ENCODE data around the gene CLCNKA.
"Not testable (repeated sequence)": the region's sequence is repeated elsewhere in the genome, so short reads cannot be mapped to it uniquely, and the experiment has no call there.

Gene CLCNKA

DNA sequence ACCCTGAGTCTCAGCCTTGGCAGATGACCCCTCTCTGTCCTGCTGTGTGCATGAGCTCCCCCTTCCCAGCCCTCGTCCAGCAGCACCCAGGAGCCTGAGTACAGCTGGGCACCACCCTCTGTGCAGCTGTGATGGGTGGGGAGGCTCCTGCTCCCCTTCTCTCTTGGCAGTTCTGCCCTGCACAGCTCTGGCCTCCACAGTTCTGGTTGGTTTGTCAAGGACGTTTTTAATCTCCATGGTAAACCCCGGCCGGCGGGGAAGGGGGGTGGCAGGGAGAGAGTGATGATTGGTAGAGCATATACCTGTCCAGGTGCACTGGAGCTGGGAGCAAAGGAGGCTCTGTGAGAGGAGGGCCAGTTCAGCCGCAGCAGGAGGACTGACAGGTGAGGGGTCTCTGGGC lies at the start of gene CLCNKA:
Gene CLCNKA (plus strand): TSS at position 356 of the 400 bp plus-strand sequence. CDS start 584 bp downstream, outside the sequence.
- DNase-seq (ENCODE audit: low read depth) = no peak
- TF ChIP-seq, protein P1, sequence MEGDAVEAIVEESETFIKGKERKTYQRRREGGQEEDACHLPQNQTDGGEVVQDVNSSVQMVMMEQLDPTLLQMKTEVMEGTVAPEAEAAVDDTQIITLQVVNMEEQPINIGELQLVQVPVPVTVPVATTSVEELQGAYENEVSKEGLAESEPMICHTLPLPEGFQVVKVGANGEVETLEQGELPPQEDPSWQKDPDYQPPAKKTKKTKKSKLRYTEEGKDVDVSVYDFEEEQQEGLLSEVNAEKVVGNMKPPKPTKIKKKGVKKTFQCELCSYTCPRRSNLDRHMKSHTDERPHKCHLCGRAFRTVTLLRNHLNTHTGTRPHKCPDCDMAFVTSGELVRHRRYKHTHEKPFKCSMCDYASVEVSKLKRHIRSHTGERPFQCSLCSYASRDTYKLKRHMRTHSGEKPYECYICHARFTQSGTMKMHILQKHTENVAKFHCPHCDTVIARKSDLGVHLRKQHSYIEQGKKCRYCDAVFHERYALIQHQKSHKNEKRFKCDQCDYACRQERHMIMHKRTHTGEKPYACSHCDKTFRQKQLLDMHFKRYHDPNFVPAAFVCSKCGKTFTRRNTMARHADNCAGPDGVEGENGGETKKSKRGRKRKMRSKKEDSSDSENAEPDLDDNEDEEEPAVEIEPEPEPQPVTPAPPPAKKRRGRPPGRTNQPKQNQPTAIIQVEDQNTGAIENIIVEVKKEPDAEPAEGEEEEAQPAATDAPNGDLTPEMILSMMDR (IDR thresholded peaks at IDR 0.05; ENCODE audit: control insufficient read depth, extremely low read depth, insufficient read depth) = no peak
- H3K4me3 ChIP-seq (ENCODE audit: low read depth, low read length) = no peak within 1 kb of the TSS

DNA sequence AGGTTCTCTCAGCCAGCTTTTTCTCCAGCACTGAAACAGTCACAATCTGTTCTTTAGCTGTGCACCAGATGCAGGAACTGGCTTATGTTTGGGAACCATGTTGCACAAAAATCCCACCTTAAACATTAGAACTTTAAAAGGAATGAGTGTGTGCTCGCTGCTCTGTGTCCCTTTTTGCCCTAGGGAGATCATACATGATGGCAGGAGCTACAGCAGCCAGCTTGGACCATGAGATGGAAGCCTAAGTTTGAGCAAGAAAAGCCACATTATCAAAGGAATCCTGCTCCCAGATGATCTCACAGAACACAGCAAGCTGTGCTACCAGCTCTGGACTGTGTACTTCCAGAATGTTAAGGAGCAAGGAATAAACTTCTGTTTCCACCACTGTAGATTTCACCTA lies 49.4 kb upstream of the CLCNKA start:
- no peak for DNase-seq (ENCODE audit: low read depth)
- TF ChIP-seq, protein P1 (IDR thresholded peaks at IDR 0.05; ENCODE audit: control insufficient read depth, extremely low read depth, insufficient read depth) = no peak
- no peak overlapping the region for H3K4me3 ChIP-seq (ENCODE audit: low read depth, low read length)

DNA sequence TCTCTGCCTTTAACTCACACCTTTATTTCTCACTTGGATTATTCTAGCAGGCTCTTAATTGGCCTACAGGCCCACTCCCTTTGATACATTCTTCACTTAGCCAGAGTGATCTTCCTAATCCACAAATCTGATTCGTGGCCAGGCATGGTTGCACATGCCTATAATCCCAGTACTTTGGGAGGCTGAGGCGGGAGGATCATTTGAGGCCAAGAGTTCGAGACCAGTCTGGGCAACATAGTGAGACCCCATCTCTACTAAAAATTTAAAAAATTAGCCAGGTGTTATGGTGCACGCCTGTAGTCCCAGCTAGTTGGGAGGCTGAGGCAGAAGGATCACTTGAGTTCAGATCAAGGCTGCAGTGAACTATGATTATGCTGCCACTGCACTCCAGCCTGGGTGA lies 48.1 kb upstream of the CLCNKA start:
- H3K4me3 ChIP-seq (ENCODE audit: low read depth, low read length) = no peak overlapping the region
- DNase-seq (ENCODE audit: low read depth) = no peak
- TF ChIP-seq, protein P1 (IDR thresholded peaks at IDR 0.05; ENCODE audit: control insufficient read depth, extremely low read depth, insufficient read depth) = no peak

DNA sequence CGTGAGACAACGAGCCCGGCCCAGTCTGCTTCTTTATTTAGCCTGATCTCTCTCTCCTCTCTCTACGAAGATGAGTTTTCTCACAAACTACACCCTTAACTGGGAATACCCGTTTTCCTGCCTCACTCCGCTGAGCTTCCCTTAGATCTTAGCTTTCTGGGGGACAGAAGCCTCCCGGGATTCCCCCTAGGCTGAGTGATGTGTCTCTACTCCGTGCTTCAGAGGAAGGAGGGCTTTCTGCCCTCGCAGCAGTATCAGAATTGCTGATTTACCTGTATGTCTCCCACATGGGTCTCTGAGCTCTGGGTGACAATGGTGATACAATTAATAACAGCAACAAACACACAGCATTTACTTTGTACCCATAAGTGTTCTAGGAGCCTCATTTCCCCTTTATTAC lies 47.0 kb upstream of the CLCNKA start:
- no peak for DNase-seq (ENCODE audit: low read depth)
- H3K4me3 ChIP-seq (ENCODE audit: low read depth, low read length) = peak overlapping the region; percentile 62
- TF ChIP-seq, protein P1 (IDR thresholded peaks at IDR 0.05; ENCODE audit: control insufficient read depth, extremely low read depth, insufficient read depth) = no peak

DNA sequence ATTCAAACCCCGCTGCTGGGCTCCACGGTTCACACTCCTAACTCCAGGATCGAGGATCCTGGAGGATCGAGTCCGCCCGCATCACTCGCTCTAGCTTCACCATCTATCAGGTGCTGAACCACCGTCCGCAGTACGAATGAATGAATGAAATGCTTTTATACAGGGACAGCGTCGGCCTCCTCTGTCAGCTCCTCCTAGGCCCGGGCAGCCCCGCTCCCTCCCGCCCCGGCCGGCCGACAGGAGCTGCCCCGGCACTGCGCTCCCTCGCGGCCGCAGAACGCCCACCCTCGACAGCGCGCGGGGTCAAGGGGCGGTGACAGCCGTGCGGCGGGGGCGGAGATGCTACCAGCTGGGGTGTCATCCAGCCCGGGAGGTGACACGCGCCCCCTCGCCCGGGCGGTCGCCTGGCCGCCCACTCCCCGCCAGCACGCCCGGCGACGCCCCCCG lies 46.5 kb upstream of the CLCNKA start:
- H3K4me3 ChIP-seq (ENCODE audit: low read depth, low read length) = peak overlapping the region; percentile 62
- TF ChIP-seq, protein P1 (IDR thresholded peaks at IDR 0.05; ENCODE audit: control insufficient read depth, extremely low read depth, insufficient read depth) = peak; percentile 21; the same call in 1 of the 2 replicates
- no peak for DNase-seq (ENCODE audit: low read depth)

DNA sequence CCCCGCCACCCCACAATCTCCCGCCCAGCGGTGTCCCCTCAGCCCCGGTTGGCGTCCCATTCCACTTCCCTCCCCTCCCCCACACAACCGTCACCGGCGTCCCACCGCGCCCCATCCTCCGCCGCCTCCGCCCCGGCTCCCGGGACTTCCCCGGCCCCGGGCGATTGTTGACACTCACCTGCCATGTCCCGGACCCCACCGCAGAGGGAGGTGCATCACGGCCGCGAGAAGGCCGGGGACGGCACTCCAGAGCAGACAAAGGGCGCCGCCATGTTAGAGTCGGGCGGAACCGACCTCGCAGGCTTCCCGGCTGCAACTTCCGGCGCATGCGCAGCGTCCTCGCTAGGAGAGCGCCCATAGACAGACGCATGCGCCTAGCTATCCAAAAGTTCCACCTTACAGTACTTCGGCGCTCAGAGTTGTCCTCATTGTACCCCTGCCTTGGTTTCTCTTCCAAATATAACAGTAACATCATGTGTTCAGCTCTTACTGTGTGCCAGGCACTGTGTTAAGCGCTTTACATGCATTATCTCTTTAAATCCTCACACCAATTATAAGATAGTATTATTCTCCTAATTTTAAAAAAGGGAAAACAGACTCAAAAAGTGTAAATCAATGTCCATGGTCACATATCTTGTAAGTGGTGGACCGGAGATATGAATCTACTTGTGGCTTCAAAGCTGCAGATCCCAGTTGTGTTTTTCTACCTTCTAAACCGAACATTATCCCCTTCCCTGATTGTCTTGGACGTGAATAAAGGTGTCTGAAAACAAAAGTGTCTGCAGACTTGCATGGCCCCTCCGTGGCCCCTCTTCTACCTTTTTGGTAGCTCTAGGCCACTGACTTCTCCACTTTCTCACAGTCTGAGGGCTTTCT lies 45.8 kb upstream of the CLCNKA start, which contains the start of gene ZBTB17:
Gene ZBTB17 (minus strand): TSS at position 297 of the 876 bp plus-strand sequence. CDS start 27,606 bp downstream, outside the sequence.
- TF ChIP-seq, protein P1 (IDR thresholded peaks at IDR 0.05; ENCODE audit: control insufficient read depth, extremely low read depth, insufficient read depth) = no peak
- H3K4me3 ChIP-seq (ENCODE audit: low read depth, low read length) = peak within 1 kb of the TSS; percentile 62
- peak; percentile 56 for DNase-seq (ENCODE audit: low read depth)

- DNase-seq (ENCODE audit: low read depth); H3K4me3 ChIP-seq (ENCODE audit: low read depth, low read length): not testable (repeated sequence)
Measured at GRCh38 chr1:15977947-15978346, 43.9 kb upstream of the CLCNKA start.
